WTC11 (cell line): ENCODE data around the gene ANXA11.

ENCODE experiments used
- CREB1 ChIP-seq: sonication (generic); formaldehyde crosslinking; IDR thresholded peaks from 2 replicates; pipeline ENCODE4 v1.8.0; 2023; ENCODE audit warnings: mild to moderate bottlenecking, missing genetic modification reagents
- ESRRA ChIP-seq: sonication (generic); formaldehyde crosslinking; IDR thresholded peaks from 2 replicates; pipeline ENCODE4 v1.8.1; 2022; ENCODE audit warnings: mild to moderate bottlenecking, missing genetic modification reagents, borderline replicate concordance
- FOXP1 ChIP-seq: sonication (generic); formaldehyde crosslinking; IDR thresholded peaks from 2 replicates; pipeline ENCODE4 v1.8.0; 2022; ENCODE audit warnings: missing genetic modification reagents, mild to moderate bottlenecking, moderate library complexity, borderline replicate concordance
- NR2C2 ChIP-seq: sonication (generic); formaldehyde crosslinking; IDR thresholded peaks from 2 replicates; pipeline ENCODE4 v1.8.0; 2022; ENCODE audit warnings: mild to moderate bottlenecking, missing genetic modification reagents
- SP1 ChIP-seq: sonication (generic); formaldehyde crosslinking; conservative IDR thresholded peaks from 2 replicates; pipeline ENCODE4 v1.8.1; 2022; ENCODE audit warnings: missing genetic modification reagents
- ZNF263 ChIP-seq: sonication (generic); formaldehyde crosslinking; IDR thresholded peaks from 2 replicates; pipeline ENCODE4 v1.8.1; 2022; ENCODE audit warnings: low read depth, mild to moderate bottlenecking, moderate library complexity, missing genetic modification reagents
- ZNF416 ChIP-seq: fragments of 250-450 bp; sonication (Bioruptor Pico); IDR thresholded peaks from 2 replicates; pipeline ENCODE4 v1.9.0; 2021; ENCODE audit warnings: mild to moderate bottlenecking, inconsistent platforms
- TF ChIP-seq, protein P1 (sequence below): fragments of 200-600 bp; IDR thresholded peaks from 2 replicates; pipeline ENCODE4 v1.8.0; 2022; ENCODE audit warnings: antibody characterized with exemption
- TF ChIP-seq, protein P2 (sequence below): sonication (generic); formaldehyde crosslinking; IDR thresholded peaks from 2 replicates; pipeline ENCODE4 v1.8.0; 2022; ENCODE audit warnings: mild to moderate bottlenecking, missing genetic modification reagents
- TF ChIP-seq, protein P3 (sequence below): sonication (generic); formaldehyde crosslinking; IDR thresholded peaks from 2 replicates; pipeline ENCODE4 v1.8.1; 2022; ENCODE audit warnings: low read depth, mild to moderate bottlenecking, moderate library complexity, missing genetic modification reagents, borderline replicate concordance
- TF ChIP-seq, protein P4 (sequence below): sonication (generic); formaldehyde crosslinking; IDR thresholded peaks from 2 replicates; pipeline ENCODE4 v1.8.1; 2022; ENCODE audit warnings: missing genetic modification reagents, borderline replicate concordance
- TF ChIP-seq, protein P5 (sequence below): sonication (generic); formaldehyde crosslinking; IDR thresholded peaks from 2 replicates; pipeline ENCODE4 v1.8.1; 2023; ENCODE audit warnings: mild to moderate bottlenecking, missing genetic modification reagents, moderate library complexity
- TF ChIP-seq, protein P6 (sequence below): sonication (generic); formaldehyde crosslinking; IDR thresholded peaks from 2 replicates; pipeline ENCODE4 v1.8.1; 2022; ENCODE audit warnings: low read depth, missing genetic modification reagents, borderline replicate concordance
- TF ChIP-seq, protein P7 (sequence below): sonication (generic); formaldehyde crosslinking; conservative IDR thresholded peaks from 2 replicates; pipeline ENCODE4 v1.8.1; 2022; ENCODE audit warnings: mild to moderate bottlenecking, missing genetic modification reagents

DNA sequence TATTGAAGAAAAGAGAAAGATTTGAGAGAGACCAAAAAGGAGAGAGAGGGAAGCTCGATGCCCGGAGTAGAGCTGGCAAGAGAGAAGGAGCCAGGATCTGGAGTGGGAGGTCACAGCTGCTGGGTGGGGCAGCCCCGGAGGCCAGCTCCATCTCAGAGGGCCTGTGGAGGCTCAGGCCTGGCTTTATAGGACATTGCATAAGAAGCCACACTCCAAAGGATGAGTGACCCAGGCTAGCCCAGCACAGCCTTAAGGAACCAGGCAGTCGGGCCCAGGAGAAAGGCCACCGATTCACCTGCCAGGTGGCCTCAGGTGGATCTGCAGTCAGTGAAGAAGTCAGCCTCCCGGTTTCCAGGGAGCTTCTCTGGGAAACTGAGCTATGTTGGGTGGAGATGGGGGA, 72.1 kb downstream of the ANXA11 start:
- TF ChIP-seq, protein P1, sequence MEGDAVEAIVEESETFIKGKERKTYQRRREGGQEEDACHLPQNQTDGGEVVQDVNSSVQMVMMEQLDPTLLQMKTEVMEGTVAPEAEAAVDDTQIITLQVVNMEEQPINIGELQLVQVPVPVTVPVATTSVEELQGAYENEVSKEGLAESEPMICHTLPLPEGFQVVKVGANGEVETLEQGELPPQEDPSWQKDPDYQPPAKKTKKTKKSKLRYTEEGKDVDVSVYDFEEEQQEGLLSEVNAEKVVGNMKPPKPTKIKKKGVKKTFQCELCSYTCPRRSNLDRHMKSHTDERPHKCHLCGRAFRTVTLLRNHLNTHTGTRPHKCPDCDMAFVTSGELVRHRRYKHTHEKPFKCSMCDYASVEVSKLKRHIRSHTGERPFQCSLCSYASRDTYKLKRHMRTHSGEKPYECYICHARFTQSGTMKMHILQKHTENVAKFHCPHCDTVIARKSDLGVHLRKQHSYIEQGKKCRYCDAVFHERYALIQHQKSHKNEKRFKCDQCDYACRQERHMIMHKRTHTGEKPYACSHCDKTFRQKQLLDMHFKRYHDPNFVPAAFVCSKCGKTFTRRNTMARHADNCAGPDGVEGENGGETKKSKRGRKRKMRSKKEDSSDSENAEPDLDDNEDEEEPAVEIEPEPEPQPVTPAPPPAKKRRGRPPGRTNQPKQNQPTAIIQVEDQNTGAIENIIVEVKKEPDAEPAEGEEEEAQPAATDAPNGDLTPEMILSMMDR, result no peak
- TF ChIP-seq, protein P2, sequence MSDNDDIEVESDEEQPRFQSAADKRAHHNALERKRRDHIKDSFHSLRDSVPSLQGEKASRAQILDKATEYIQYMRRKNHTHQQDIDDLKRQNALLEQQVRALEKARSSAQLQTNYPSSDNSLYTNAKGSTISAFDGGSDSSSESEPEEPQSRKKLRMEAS (CRISPR knock-in tag), result no peak
- TF ChIP-seq, protein P3, sequence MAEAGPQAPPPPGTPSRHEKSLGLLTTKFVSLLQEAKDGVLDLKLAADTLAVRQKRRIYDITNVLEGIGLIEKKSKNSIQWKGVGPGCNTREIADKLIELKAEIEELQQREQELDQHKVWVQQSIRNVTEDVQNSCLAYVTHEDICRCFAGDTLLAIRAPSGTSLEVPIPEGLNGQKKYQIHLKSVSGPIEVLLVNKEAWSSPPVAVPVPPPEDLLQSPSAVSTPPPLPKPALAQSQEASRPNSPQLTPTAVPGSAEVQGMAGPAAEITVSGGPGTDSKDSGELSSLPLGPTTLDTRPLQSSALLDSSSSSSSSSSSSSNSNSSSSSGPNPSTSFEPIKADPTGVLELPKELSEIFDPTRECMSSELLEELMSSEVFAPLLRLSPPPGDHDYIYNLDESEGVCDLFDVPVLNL, result no peak
- TF ChIP-seq, protein P4, sequence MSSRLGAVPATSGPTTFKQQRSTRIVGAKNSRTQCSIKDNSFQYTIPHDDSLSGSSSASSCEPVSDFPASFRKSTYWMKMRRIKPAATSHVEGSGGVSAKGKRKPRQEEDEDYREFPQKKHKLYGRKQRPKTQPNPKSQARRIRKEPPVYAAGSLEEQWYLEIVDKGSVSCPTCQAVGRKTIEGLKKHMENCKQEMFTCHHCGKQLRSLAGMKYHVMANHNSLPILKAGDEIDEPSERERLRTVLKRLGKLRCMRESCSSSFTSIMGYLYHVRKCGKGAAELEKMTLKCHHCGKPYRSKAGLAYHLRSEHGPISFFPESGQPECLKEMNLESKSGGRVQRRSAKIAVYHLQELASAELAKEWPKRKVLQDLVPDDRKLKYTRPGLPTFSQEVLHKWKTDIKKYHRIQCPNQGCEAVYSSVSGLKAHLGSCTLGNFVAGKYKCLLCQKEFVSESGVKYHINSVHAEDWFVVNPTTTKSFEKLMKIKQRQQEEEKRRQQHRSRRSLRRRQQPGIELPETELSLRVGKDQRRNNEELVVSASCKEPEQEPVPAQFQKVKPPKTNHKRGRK (CRISPR knock-in tag), result no peak
- TF ChIP-seq SP1 (CRISPR knock-in tag) (no peak), CREB1 (no peak), FOXP1 (CRISPR knock-in tag) (no peak), ESRRA (no peak), ZNF416 (CRISPR knock-in tag) (no peak), ZNF263 (no peak), NR2C2 (CRISPR knock-in tag) (no peak)
- TF ChIP-seq, protein P5, sequence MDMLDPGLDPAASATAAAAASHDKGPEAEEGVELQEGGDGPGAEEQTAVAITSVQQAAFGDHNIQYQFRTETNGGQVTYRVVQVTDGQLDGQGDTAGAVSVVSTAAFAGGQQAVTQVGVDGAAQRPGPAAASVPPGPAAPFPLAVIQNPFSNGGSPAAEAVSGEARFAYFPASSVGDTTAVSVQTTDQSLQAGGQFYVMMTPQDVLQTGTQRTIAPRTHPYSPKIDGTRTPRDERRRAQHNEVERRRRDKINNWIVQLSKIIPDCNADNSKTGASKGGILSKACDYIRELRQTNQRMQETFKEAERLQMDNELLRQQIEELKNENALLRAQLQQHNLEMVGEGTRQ (CRISPR knock-in tag), result no peak
- TF ChIP-seq, protein P6, sequence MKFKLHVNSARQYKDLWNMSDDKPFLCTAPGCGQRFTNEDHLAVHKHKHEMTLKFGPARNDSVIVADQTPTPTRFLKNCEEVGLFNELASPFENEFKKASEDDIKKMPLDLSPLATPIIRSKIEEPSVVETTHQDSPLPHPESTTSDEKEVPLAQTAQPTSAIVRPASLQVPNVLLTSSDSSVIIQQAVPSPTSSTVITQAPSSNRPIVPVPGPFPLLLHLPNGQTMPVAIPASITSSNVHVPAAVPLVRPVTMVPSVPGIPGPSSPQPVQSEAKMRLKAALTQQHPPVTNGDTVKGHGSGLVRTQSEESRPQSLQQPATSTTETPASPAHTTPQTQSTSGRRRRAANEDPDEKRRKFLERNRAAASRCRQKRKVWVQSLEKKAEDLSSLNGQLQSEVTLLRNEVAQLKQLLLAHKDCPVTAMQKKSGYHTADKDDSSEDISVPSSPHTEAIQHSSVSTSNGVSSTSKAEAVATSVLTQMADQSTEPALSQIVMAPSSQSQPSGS (CRISPR knock-in tag), result no peak
- TF ChIP-seq, protein P7, sequence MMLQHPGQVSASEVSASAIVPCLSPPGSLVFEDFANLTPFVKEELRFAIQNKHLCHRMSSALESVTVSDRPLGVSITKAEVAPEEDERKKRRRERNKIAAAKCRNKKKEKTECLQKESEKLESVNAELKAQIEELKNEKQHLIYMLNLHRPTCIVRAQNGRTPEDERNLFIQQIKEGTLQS (CRISPR knock-in tag), result no peak
